Coronary artery (tissue), 2 donors: ENCODE data around the gene LRRC61.
"Not testable (repeated sequence)": the region's sequence is repeated elsewhere in the genome, so short reads cannot be mapped to it uniquely, and the experiment has no call there.

Experiments used
- DNase-seq: peaks from one replicate; pipeline ENCODE4 v3.0.0-alpha.2; 2017; ENCODE audit warnings: low spot score
- H3K27ac ChIP-seq, 2 donors: fragments of 200-600 bp; sonication (generic); one replicate each; pipeline ENCODE4 v1.5.1; 2016 to 2019
- H3K4me3 ChIP-seq: fragments of 200-600 bp; sonication (generic); 2 replicates; pipeline ENCODE4 v1.5.1; 2016; ENCODE audit warnings: mild to moderate bottlenecking, moderate library complexity
- TF ChIP-seq, protein P1 (sequence below): fragments of 200-600 bp; sonication (generic); IDR thresholded peaks from one replicate; pipeline ENCODE4 v1.5.1; 2019; ENCODE audit warnings: antibody characterized with exemption

LRRC61 gene, protein sequence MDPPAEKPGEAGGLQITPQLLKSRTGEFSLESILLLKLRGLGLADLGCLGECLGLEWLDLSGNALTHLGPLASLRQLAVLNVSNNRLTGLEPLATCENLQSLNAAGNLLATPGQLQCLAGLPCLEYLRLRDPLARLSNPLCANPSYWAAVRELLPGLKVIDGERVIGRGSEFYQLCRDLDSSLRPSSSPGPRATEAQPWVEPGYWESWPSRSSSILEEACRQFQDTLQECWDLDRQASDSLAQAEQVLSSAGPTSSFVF

DNA sequence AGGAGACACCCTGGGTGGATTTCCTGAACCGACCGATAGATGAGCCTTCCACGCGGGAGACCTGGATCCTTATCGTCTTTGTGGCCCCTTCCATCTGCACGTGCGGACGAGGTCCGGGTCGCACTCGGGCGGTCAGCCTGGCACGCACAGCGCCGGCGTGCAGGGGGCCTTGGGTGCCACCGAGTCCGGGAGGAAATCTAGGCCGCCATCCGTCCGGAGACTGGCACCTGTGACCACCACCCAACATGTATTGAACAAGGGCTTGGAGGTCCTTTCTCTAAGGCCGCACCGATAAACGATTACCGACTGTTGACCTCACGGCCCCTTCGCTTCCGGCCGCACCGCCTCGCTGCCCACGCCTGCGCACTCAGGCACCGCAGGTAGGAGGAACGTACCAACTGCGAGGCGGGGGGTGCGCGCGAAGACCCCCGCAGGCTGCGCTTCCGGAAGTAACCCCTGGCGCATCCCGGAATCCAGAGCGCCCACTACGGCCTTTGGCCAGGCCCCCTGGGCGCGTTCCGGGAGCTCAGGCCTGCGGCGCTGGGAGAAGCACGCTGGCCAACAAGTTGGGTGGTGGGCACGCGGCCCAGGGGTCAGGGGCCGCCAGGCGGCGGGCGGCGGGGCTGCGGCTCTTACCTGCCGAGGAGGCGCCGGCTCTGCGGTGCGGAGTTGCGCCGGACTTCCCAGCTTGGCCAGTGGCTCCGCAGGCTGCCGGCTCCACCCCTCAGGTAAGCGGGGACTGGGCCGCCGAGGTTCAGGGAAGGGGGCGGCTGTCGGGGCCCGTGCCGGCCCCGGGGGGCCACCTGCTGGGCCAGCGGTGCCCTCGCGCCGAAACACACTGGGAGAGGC lies at the start of gene LRRC61, which contains the start of gene ACTR3C:
LRRC61 (plus strand) TSS at position 523 of the 849 bp plus-strand sequence. CDS start 13,507 bp downstream, outside the sequence.
ACTR3C (minus strand) TSS at position 713 of the 849 bp plus-strand sequence. CDS start 28,249 bp downstream, outside the sequence.
- Histone ChIP-seq H3K27ac (peak within 1 kb of the TSS in 1 of 2 donors; percentile 20), H3K4me3 (peak within 1 kb of the TSS; percentile 68)
- TF ChIP-seq, protein P1, sequence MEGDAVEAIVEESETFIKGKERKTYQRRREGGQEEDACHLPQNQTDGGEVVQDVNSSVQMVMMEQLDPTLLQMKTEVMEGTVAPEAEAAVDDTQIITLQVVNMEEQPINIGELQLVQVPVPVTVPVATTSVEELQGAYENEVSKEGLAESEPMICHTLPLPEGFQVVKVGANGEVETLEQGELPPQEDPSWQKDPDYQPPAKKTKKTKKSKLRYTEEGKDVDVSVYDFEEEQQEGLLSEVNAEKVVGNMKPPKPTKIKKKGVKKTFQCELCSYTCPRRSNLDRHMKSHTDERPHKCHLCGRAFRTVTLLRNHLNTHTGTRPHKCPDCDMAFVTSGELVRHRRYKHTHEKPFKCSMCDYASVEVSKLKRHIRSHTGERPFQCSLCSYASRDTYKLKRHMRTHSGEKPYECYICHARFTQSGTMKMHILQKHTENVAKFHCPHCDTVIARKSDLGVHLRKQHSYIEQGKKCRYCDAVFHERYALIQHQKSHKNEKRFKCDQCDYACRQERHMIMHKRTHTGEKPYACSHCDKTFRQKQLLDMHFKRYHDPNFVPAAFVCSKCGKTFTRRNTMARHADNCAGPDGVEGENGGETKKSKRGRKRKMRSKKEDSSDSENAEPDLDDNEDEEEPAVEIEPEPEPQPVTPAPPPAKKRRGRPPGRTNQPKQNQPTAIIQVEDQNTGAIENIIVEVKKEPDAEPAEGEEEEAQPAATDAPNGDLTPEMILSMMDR: no peak
- DNase-seq: peak; percentile 67

DNA sequence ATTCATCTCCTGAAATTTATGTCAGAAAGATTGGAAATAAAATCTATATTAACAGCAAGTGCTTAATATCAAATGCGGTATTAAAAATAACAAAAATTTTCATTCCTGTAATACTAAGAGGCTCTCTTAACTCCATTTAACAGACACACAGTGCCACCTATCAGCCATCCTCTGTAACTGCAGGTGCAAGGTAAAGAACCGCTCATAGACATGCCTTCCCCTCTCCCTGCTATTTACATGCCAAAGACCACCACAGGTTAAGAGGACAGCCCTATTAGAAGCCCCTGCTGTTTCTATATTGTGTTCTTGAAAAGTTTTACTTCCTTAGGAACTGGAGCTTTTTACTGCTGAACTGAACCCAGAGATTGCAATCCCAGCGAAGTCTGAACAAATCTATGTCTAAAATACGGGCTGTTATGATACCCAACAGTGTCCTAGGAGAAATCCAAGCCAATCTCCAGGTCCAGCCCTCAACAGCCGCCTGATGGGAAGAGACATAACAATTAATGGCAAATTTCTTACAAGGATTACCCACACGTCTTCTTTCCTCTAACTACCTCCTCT lies 46.9 kb upstream of the LRRC61 start:
- not testable (repeated sequence) for DNase-seq, H3K27ac ChIP-seq, H3K4me3 ChIP-seq
- TF ChIP-seq, protein P1: peak; percentile 46

DNA sequence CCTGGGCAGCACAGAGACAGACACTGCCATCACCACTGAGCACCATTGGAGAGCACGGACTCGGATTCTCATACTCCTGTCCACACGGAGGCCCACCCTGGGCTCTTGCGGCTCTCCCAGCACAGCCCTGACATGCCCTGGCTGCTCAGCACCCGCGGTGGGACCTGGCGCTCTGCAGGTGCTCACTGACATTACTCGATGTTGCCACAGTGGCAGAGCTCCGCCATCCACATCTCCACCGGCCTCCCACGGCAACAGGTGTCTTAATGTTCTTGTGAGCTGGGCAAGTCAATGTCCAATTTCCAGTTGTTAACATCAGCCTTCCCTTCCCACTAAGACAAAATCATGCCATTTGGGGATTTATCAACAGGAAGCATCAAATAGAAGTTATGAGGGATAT lies 44.8 kb upstream of the LRRC61 start:
- not testable (repeated sequence) for H3K4me3 ChIP-seq, DNase-seq, H3K27ac ChIP-seq

DNA sequence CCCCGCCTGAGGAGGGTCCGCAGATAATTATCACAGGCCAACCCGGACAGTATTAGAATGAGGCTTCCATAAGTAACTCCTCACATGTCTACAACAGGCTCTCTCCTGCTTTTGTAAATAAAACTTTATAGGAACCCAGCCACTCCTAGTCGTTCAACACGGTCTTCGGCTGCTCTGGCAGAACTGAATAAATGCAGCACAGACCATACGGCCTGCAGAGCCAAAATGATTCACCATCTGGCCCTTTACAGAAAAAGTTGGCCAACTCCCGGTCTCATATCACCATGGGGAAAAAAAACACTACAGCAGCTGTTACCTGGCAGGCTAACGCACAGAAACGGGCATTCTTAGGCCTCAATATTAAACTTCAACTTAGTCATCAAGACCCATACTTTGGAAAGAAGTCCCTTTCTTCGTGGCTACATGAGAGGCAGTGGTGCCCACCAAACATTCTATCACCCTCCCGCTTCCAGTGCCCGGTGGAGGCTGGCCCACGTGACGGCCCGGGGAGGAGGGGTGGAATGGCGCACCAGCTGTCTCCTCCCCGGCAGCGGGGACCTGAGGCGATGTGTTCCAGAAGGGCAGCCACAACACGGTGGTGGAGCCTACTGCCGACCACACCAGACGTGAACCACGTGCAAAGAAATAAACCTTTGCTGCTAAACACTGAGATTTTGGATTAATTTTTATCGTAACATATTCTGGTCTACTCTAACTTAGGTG lies 41.3 kb upstream of the LRRC61 start:
- not testable (repeated sequence) for H3K27ac ChIP-seq, DNase-seq, H3K4me3 ChIP-seq

DNA sequence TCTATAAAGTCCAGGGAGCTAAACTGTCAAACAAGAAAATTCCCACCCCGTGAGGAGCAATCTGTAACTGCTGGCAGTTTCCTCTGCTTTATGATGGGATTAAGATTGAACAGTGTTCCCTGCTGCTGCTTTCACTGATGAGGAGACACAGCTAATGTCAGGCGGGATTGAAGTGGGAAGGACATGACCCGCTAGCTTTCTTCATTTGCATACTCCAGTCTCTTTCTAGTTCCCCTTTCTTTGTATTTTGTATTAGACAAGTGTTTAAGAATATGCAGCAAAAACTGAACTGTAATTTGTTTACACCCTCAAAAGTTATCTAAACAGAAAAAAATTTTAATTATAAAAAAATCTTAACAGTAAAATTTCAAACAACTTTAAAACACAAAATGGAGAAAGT lies 40.0 kb upstream of the LRRC61 start:
- not testable (repeated sequence) for H3K4me3 ChIP-seq, H3K27ac ChIP-seq, DNase-seq

DNA sequence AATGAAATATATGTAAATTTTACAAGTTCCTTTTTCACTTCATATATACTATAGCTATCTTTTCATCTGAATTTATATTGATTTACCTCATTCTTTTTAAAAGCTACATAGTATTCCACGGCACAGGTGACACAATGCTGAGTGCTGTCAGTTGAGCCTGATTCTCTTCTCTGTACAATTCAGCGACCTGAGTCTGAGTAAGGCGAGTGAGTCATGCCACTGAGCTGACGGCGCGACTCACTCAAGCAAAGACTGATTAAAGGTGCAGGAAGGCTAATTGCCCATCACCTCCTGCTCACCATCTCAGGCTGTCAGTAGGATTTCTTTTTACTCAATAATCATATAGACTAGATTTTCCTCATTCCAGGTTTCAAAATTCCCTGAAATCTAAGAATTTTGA lies 39.5 kb upstream of the LRRC61 start:
- not testable (repeated sequence) for H3K27ac ChIP-seq, DNase-seq, H3K4me3 ChIP-seq

DNA sequence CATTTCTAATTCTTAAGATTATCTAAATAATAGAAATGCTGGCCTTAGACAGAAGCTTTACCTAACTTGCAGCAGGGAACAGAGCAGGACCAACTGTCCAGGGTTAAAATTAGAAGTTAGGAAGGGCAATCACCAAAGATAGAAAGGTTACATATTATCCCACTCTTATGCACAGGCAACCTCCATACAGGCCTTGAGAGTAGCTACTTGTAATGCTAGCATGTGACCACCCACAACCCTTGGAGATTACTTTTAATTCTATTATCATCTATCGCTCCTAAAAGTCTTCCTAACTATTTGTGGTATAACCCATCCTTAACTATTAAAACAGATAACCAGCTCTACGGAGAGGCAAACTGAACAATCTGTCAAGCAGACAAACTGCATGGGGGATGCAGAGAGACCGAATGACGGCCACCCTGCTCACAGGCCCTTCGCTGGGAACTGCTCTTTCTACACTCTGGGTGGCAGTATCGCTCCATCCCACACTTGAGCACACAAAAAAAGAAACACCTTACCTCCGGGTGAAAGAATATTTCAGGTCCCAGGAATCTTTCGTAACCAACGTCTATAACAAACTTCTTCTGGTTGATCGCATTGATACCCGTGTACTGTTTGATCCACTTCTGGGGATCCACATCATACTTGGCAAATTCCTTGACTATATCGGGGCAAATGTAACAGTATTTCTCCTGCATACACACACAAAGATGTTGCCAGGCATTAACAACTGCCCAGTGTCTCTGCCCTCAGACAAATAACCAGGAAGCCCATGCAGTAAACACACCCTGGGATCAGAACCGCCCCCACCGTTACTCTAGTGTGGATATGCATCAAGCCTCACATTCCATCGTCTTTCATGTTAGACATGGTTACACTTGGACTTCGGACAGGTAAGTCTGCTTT lies 37.1 kb upstream of the LRRC61 start:
- TF ChIP-seq, protein P1: peak; percentile 25
- DNase-seq, H3K4me3 ChIP-seq, H3K27ac ChIP-seq: not testable (repeated sequence)

DNA sequence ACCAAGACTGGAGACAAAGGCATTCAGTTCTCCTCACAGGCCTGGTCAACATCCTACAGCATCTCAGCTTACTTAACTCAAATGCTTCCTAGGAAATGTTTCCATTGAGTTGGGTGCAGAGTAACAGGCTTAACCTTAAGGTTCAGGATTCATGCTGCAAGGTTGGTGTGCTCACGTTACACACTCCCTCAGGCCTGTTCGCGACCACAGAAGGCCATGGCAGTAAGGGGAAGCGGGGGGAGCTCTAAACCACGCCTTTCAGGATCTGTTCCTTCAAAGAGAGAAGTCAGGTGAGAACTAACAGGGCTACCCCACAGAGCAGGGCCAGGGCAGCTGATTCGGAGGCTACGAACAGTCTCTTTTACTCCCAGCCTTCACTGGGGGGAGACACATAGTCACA lies 35.3 kb upstream of the LRRC61 start:
- not testable (repeated sequence) for DNase-seq, H3K4me3 ChIP-seq, H3K27ac ChIP-seq

DNA sequence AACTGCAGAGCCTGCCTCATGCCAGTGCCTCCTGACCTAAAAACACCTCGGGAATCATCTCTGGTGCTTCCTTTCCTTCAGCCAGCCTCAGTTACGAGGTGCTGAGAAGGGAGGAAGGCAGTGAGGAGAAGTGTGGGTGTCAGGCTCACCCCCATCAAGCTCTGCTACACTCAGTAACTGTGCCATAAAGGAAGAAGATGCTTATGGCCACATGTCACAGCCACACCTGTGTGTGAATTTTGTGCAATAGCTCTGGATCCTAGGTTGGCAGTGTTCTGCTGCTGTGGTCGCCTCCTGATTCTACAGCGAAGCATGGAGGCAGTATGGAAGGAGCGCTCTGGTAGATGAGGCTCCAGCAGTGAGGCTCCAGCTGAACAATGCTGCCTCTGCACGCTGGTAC lies 34.3 kb upstream of the LRRC61 start:
- H3K27ac ChIP-seq, DNase-seq, H3K4me3 ChIP-seq: not testable (repeated sequence)

DNA sequence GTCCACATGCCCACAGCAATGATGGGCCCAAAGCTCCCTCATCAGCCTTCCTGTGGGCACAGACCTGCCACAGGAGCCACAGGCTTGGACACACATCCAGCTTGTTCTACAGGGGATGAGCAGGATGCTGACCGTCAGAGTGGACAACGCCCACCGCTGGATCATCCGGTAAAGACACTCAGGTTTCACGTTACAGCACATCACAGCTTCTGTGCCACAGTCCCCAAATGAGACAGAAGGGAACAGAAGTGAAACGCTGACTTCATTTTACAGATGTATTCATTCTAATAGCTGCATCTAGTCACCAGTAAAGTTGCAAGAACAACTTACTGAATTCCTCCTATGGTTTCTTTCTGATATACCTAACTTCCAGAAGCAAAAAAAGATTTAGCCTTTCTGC lies 32.8 kb upstream of the LRRC61 start:
- not testable (repeated sequence) for DNase-seq, H3K4me3 ChIP-seq, H3K27ac ChIP-seq

DNA sequence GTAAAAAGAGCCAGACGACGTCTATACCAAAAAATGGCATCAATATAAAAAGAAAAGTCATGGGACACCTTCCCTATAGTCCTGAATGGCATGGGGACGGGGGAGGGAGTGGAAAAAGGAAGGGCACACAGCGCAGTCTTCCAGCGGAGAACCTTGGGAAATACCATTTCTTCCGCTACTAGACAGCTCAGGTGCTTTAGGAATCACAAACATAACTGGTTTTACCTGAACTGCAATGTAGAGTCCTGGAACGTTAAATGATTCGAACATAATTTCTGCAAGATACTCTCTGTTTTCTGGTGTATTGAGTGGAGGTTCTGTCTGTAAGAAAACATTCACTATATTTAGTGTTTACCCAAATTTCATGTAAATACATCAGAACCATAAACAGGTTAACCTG lies 28.1 kb upstream of the LRRC61 start:
- not testable (repeated sequence) for DNase-seq, H3K4me3 ChIP-seq, H3K27ac ChIP-seq

DNA sequence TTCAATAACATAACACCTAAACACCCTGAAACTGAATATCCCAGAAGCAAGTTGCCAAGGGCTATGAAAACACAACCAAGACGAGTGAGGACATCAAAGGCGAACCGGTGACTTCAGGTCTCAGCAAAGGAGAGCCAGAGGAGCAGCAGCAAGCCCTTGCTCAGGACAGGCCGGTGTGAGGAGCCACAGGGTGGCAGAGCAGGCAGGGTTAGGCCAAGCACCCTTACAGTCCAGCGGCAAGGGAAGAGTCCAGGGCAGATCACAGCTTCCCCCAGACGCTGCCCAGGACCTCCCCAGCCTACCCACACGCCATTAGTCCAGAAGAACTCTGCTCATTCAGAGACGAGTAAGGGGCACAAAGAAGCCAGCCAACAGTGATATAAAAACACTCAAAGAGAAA lies 27.5 kb upstream of the LRRC61 start:
- DNase-seq, H3K4me3 ChIP-seq, H3K27ac ChIP-seq: not testable (repeated sequence)

DNA sequence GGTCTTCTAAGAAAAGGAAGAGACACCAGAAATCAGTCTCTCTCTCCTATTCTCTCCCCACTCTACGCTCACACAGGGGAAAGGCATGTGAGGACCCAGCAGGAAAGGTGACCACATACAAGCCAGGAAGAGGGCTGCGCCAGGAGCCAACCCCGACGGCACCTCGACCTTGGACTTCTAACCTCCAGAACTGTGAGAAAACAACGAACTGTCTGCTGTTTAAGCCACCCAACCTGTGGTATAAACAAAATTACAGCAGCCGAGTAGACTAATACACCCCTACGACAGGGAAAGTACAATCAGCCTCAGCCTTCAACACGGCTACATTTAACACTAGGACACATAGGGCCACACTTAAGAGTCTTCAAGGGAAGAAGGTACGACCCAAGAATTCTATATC lies 26.4 kb upstream of the LRRC61 start:
- not testable (repeated sequence) for H3K27ac ChIP-seq, H3K4me3 ChIP-seq, DNase-seq

DNA sequence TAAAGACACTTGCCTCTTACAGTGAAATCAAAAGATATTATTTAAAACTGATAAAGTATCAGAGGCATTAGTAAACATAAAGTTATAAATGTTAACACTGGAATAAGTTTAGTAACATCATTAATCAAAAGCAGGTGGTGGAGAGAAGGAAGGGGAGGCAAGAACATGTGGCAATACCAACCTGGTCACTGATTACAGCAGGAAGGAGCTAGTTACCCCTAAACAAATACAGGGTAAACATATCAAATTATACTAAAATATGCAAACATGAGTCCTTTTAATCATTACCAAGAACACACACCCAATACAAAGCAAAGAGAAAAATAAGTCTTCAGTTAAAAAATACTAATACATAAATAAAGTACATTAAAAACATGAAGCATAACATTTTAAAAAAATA lies 25.2 kb upstream of the LRRC61 start:
- not testable (repeated sequence) for H3K27ac ChIP-seq, DNase-seq, H3K4me3 ChIP-seq
